Tibial nerve (tissue), 4 donors: ENCODE measurements around the gene DLX6. TPM values are rescaled to one million over a fixed set of nuclear protein-coding genes. Genes with fewer than 3 reads are reported as not detected.
A peak's percentile ranks its signal among the peaks of the same experiment; 100 is the strongest.

Source experiments
- DNase-seq, 2 donors: peaks; one replicate each; pipeline ENCODE4 v3.0.0-alpha.2; 2019; ENCODE audit warnings: low spot score in 2 of 2
- H3K27ac ChIP-seq, 4 donors: fragments of 200-600 bp; sonication (generic) in 3 of 4; one replicate each; pipeline ENCODE4 v1.5.1; 2017 to 2019; ENCODE audit warnings: mild to moderate bottlenecking in 1 of 4
- H3K27me3 ChIP-seq, 2 donors: fragments of 200-600 bp; sonication (generic) in 1 of 2; one replicate each; pipeline versions ENCODE4 v1.5.1 to v1.6.0; 2017 to 2019
- H3K36me3 ChIP-seq, 3 donors: fragments of 200-600 bp; sonication (generic); one replicate each; pipeline ENCODE4 v1.5.1; 2018 to 2019
- H3K4me1 ChIP-seq, 4 donors: fragments of 200-600 bp; sonication (generic) in 3 of 4; one replicate each; pipeline ENCODE4 v1.5.1; 2017 to 2019
- H3K4me3 ChIP-seq, 4 donors: fragments of 200-600 bp; sonication (generic) in 3 of 4; one replicate each; pipeline ENCODE4 v1.5.1; 2017 to 2019; ENCODE audit warnings: mild to moderate bottlenecking in 1 of 4, moderate library complexity in 1 of 4
- H3K9me3 ChIP-seq, 4 donors: fragments of 200-600 bp; sonication (generic) in 3 of 4; one replicate each; pipeline ENCODE4 v1.5.1; 2017 to 2019
- EP300 ChIP-seq, 2 donors: sonication (generic); formaldehyde crosslinking; IDR thresholded peaks; one replicate each; pipeline ENCODE4 v1.6.1; 2017; ENCODE audit warnings: antibody characterized with exemption in 2 of 2, mild to moderate bottlenecking in 1 of 2
- POLR2A ChIP-seq, 2 donors: fragments of 450-650 bp; IDR thresholded peaks; one replicate each; pipeline ENCODE4 v1.6.1; 2017; ENCODE audit warnings: antibody characterized with exemption in 2 of 2, mild to moderate bottlenecking in 2 of 2, moderate library complexity in 2 of 2
- WGBS, 2 donors: methylation state at CpG; one replicate each; pipeline ENCODE4 v1.1.5; 2018; 5-methylcytosine and 5-hydroxymethylcytosine counted together
- total RNA-seq, 4 donors: library from RNA; depleted of rRNA; stranded (reverse); fragments of >200 nt; gene quantifications; one replicate each; pipeline ENCODE4 v1.1.0, GENCODE V29; 2016
- TF ChIP-seq, protein P1 (sequence below), 5 experiments: fragments of 200-600 bp in 3 of 5; fragments of 450-650 bp in 2 of 5; sonication (generic) in 3 of 5; IDR thresholded peaks; one replicate each; pipeline ENCODE4 v1.5.1; 2016 to 2019; ENCODE audit warnings: antibody characterized with exemption in 5 of 5, mild to moderate bottlenecking in 3 of 5, moderate library complexity in 2 of 5

Gene DLX6
- total RNA-seq, 4 donors from 2014 or later = not detected

DNA sequence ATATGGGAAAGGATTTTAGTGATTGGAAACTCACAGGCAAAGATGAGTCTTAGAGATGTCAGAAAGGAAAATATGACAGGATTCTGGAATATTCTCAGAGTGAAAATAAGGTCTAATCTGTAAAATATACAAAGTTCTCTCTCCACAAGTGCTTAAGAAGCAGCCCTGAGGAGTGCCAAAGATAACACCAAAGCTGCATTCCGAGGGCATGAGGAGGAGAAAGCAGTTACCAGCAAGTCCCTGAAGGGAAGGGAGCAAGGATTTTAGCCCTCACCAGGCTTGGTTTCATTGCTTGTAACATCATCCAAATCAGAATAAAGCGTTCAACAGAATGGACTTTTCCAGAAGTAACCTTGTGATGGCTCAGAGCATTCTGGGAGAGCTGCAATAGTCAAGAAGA is 31.4 kb upstream of the DLX6 start:
- Histone ChIP-seq H3K36me3 (no peaks in the 10 kb centered on the region), H3K4me3 (no peak overlapping the region), H3K27me3 (no peaks in the 10 kb centered on the region), H3K9me3 (no peaks in the 10 kb centered on the region), H3K27ac (peak overlapping the region in 1 of 4 donors; percentile 51), H3K4me1 (peaks cover 0 to 5% (median 0%) of the 10 kb centered on the region in 4 donors)
- 45 to 53% methylated on average over 2 of the region's 2 CpGs for WGBS, 2 donors
- DNase-seq = no peak
- peak in 1 of 2 donors; percentile 20 for TF ChIP-seq EP300 (IDR thresholded peaks at IDR 0.05)
- TF ChIP-seq, protein P1, sequence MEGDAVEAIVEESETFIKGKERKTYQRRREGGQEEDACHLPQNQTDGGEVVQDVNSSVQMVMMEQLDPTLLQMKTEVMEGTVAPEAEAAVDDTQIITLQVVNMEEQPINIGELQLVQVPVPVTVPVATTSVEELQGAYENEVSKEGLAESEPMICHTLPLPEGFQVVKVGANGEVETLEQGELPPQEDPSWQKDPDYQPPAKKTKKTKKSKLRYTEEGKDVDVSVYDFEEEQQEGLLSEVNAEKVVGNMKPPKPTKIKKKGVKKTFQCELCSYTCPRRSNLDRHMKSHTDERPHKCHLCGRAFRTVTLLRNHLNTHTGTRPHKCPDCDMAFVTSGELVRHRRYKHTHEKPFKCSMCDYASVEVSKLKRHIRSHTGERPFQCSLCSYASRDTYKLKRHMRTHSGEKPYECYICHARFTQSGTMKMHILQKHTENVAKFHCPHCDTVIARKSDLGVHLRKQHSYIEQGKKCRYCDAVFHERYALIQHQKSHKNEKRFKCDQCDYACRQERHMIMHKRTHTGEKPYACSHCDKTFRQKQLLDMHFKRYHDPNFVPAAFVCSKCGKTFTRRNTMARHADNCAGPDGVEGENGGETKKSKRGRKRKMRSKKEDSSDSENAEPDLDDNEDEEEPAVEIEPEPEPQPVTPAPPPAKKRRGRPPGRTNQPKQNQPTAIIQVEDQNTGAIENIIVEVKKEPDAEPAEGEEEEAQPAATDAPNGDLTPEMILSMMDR (IDR thresholded peaks at IDR 0.05) = no peak

DNA sequence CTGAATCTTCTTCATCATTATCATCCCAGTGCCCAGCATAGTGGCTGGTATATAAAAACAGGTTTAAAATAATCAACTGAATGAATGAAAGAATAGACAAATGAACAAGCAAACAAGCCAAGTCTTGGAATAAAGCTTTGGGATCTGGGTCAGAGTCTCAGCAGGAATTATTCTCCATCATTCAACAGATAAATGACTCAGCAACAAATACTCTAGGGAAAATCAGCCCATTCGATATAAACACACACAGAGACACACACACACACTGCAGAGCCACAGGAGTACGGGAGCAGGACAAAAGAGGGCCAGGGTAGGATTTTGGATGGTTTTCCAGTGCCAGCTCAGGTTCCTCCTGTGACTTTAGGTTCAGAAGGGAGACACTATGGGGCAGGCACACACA is 29.2 kb upstream of the DLX6 start:
- Histone ChIP-seq H3K27me3 (no peaks in the 10 kb centered on the region), H3K36me3 (no peaks in the 10 kb centered on the region), H3K9me3 (no peaks in the 10 kb centered on the region), H3K4me1 (peaks cover 0 to 5% (median 0%) of the 10 kb centered on the region in 4 donors), H3K27ac (no peak overlapping the region), H3K4me3 (no peak overlapping the region)
- 62 to 68% methylated on average over 2 of the region's 2 CpGs for WGBS, 2 donors
- TF ChIP-seq POLR2A (IDR thresholded peaks at IDR 0.05) (no peak), EP300 (IDR thresholded peaks at IDR 0.05) (no peak)
- TF ChIP-seq, protein P1 (IDR thresholded peaks at IDR 0.05) = no peak
- DNase-seq = no peak

GRCh38 chr7:96977445-96977844 is 27.9 kb upstream of the DLX6 start:
- Histone ChIP-seq H3K4me3 (no peak overlapping the region), H3K9me3 (no peaks in the 10 kb centered on the region), H3K4me1 (peaks cover 0 to 5% (median 0%) of the 10 kb centered on the region in 4 donors), H3K36me3 (no peaks in the 10 kb centered on the region), H3K27ac (no peak overlapping the region), H3K27me3 (peaks cover 0 to 5% of the 10 kb centered on the region in 2 donors)
- TF ChIP-seq, protein P1 (IDR thresholded peaks at IDR 0.05) = no peak
- TF ChIP-seq EP300 (IDR thresholded peaks at IDR 0.05) = no peak
- no peak for DNase-seq

DNA sequence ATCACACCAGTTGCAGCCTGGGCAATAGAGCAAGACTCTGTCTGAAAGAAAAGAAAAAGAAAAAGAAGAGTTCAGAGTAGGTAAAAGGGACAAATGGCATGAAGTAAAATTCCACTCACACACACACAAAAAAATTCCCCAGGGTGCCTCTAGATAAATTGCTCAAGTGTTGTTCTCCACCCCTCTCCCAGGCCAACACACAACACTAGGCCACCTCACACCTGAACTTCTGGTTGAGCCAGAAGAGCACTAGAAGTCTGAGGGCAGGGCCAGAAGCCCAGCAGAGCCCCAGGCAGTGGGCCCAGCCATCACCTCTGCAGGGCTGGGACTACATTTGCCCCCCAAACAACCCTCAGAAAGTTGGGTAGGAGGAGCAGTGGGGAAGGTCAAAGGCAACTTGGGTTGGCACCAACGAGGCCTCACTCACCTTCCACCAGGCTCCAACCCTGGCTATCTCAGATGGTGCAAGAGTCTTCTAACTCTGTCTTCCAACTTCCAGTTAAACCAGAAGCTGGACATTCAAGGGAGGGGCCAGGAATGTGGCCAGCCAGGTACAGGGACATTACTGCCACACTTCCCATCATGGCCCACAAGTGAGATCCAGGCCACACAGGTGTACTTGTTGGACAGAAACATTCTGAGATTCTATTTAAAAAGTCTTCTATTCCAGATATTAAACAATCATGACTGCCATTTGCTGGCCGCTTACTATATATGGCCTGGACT is 25.6 kb upstream of the DLX6 start:
- H3K27ac ChIP-seq = no peak overlapping the region
- peaks cover 0 to 15% of the 10 kb centered on the region in 2 donors for H3K27me3 ChIP-seq
- H3K36me3 ChIP-seq = no peaks in the 10 kb centered on the region
- no peaks in the 10 kb centered on the region for H3K9me3 ChIP-seq
- H3K4me3 ChIP-seq = no peak overlapping the region
- TF ChIP-seq EP300 (IDR thresholded peaks at IDR 0.05) = no peak
- TF ChIP-seq, protein P1 (IDR thresholded peaks at IDR 0.05) = no peak
- TF ChIP-seq POLR2A (IDR thresholded peaks at IDR 0.05) = no peak
- no peaks in the 10 kb centered on the region for H3K4me1 ChIP-seq
- 91 to 93% methylated on average over 1 to 2 of the region's 2 CpGs for WGBS, 2 donors
- no peak for DNase-seq

DNA sequence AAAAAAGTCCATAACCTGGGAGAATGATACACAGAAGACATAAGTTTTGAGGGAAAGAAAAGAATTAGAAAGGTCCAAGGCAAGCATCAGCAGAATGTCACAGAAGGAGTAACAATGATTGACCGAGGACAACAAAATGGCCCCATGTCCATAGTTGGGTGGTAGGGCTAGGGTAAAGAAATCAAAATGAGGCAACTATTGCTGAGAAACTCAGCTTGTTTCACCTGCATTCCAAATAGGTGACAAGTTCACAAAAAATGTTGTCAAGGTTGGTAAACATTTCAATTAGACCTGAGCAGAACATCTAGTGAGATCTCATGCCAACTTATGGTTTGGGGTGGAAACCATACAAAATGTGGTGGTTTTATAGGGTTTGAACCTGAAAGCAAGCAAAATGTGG is 22.8 kb upstream of the DLX6 start:
- Histone ChIP-seq H3K9me3 (no peaks in the 10 kb centered on the region), H3K4me1 (no peaks in the 10 kb centered on the region), H3K4me3 (no peak overlapping the region), H3K27me3 (peaks cover 0 to 41% of the 10 kb centered on the region in 2 donors), H3K36me3 (no peaks in the 10 kb centered on the region), H3K27ac (no peak overlapping the region)
- DNase-seq = no peak
- TF ChIP-seq POLR2A (IDR thresholded peaks at IDR 0.05) (no peak), EP300 (IDR thresholded peaks at IDR 0.05) (no peak)
- TF ChIP-seq, protein P1 (IDR thresholded peaks at IDR 0.05) = no peak
- WGBS, 2 donors = 88 to 97% methylated on average over 1 of the region's 1 CpG
